Spinal cord (tissue), 4 donors: Measurements from ENCODE around the gene CPE. TPM values are rescaled to one million over a fixed set of nuclear protein-coding genes. Genes with fewer than 3 reads are reported as not detected.

Experiments used
- polyA plus RNA-seq, 2 donors: library from polyadenylated mRNA; unstranded; fragments of 120-200 nt; gene quantifications; one replicate each; pipeline ENCODE4 v1.2.1, GENCODE V29; 2013; ENCODE audit not compliant: insufficient read length in 2 of 2
- small RNA-seq: library from RNA; depleted of rRNA; stranded (forward); fragments of <200 nt; gene quantifications from one replicate; pipeline ENCODE3, GENCODE V24; 2014; ENCODE audit warnings: low replicate concordance
- total RNA-seq, 2 donors: library from RNA; depleted of rRNA in 1 of 2; stranded (reverse); fragments of 120-200 nt in 1 of 2; fragments of >200 nt in 1 of 2; gene quantifications; one replicate each; pipeline versions ENCODE4 v1.2.3 to v1.2.4, GENCODE V29; 2013 to 2014

CPE gene
- total and polyA plus RNA-seq, 4 donors, result 500 to 629 (median 586) TPM

Small RNA genes within 50 kb of the gene (small RNA-seq; reads per million reads assigned to genes)
- gene MIR578 (0.28 reads per million, percentile 24 among the genes with 10 or more reads in this experiment), gene SCGB1D5P (not detected)

Other genes with a start within 250 kb of the CPE start
- 10 to 100 TPM; 17.2 to 27.7 TPM for gene KLHL2, start 171.4 kb upstream of the CPE start, total RNA-seq
- gene KLHL2, start 171.4 kb upstream of the CPE start, polyA plus RNA-seq, result 10 to 100 TPM; 28.0 to 34.6 TPM
- gene MSMO1, start 51.3 kb upstream of the CPE start, total RNA-seq, result 100 to 1,000 TPM; 129 to 500 TPM
- 100 to 1,000 TPM; 151 to 217 TPM for gene MSMO1, start 51.3 kb upstream of the CPE start, polyA plus RNA-seq